ENCODE results near the gene TMEM259.

- TF ChIP-seq POLR2A (IDR thresholded peaks at IDR 0.05), result no peak
- TF ChIP-seq CTCF (IDR thresholded peaks at IDR 0.05), result no peak
Observed at GRCh38 chr19:1018393-1018792, 2.5 kb downstream of the TMEM259 start.
